SK-N-SH (cell line): Measurements from ENCODE around the gene PRC1. TPM values are rescaled to one million over a fixed set of nuclear protein-coding genes. Genes with fewer than 3 reads are reported as not detected.

Experiments
- CTCF ChIA-PET: fragments of 300-600, 350-600 bp; formaldehyde crosslinking; extraction: SDS; loops from one replicate; lab custom pipeline; 2021; lab: Yijun Ruan, JAX
- POLR2A ChIA-PET: fragments of 350-600 bp; sonication (Branson Sonifier 250); formaldehyde crosslinking; extraction: SDS; loops from one replicate; lab custom pipeline; 2020; ENCODE audit warnings: antibody characterized with exemption, inconsistent platforms; lab: Yijun Ruan, JAX
- DNase-seq: peaks from one replicate; pipeline ENCODE4 v3.0.0; 2012
- H2AFZ ChIP-seq: fragments of 200-600 bp; sonication (generic); 2 replicates; pipeline ENCODE4 v1.8.1; 2016; ENCODE audit warnings: antibody characterized with exemption, mild to moderate bottlenecking, low read depth
- H3F3A ChIP-seq: fragments of 200-600 bp; sonication (generic); replicated peaks from 2 replicates; pipeline ENCODE3; 2016; ENCODE audit warnings: antibody characterized with exemption, mild to moderate bottlenecking; ENCODE audit not compliant: insufficient read depth
- H3K27ac ChIP-seq, 2 experiments: fragments of 200-500 bp in 1 of 2; fragments of 200-600 bp in 1 of 2; sonication (Bioruptor generic) in 1 of 2; sonication (generic), shearing (Covaris generic) in 1 of 2; 2 replicates each; pipeline versions ENCODE4 v1.5.1 to v1.6.1; 2014 to 2016; ENCODE audit warnings: low read depth in 2 of 2, inconsistent platforms in 1 of 2, low read length in 1 of 2, mild to moderate bottlenecking in 1 of 2, mixed read lengths in 1 of 2
- H3K27me3 ChIP-seq: fragments of 200-600 bp; sonication (generic), shearing (Covaris generic); 2 replicates; pipeline ENCODE4 v1.6.1; 2016; ENCODE audit warnings: mixed run types; ENCODE audit not compliant: insufficient read depth
- H3K36me3 ChIP-seq, 2 experiments: fragments of 200-500 bp in 1 of 2; fragments of 200-600 bp in 1 of 2; sonication (Bioruptor generic) in 1 of 2; sonication (generic) in 1 of 2; replicated peaks in 1 of 2; 2 replicates each; pipeline versions ENCODE3 to v1.5.1; 2014 to 2016; ENCODE audit warnings: low read length in 1 of 2, mild to moderate bottlenecking in 1 of 2; ENCODE audit not compliant: insufficient read depth in 2 of 2, control insufficient read depth in 1 of 2
- H3K4me1 ChIP-seq, 2 experiments: fragments of 200-500 bp in 1 of 2; fragments of 200-600 bp in 1 of 2; sonication (Bioruptor generic) in 1 of 2; sonication (generic), shearing (Covaris generic) in 1 of 2; 2 replicates each; pipeline versions ENCODE4 v1.5.1 to v1.6.1; 2014 to 2016; ENCODE audit warnings: low read depth in 1 of 2, low read length in 1 of 2, mixed run types in 1 of 2; ENCODE audit not compliant: insufficient read depth in 2 of 2, control insufficient read depth in 1 of 2
- H3K4me2 ChIP-seq: fragments of 200-600 bp; sonication (generic), shearing (Covaris generic); 2 replicates; pipeline ENCODE4 v1.6.1; 2017; ENCODE audit warnings: mixed run types
- H3K4me3 ChIP-seq, 2 experiments: fragments of 200-500 bp in 1 of 2; fragments of 200-600 bp in 1 of 2; sonication (Bioruptor generic) in 1 of 2; sonication (generic), shearing (Covaris generic) in 1 of 2; 2 replicates each; pipeline versions ENCODE4 v1.5.1 to v1.8.1; 2014 to 2016; ENCODE audit warnings: low read depth in 2 of 2, inconsistent platforms in 1 of 2, low read length in 1 of 2, mild to moderate bottlenecking in 1 of 2, mixed read lengths in 1 of 2, moderate library complexity in 1 of 2
- H3K79me2 ChIP-seq: fragments of 200-600 bp; sonication (generic); 2 replicates; pipeline ENCODE4 v1.8.1; 2017; ENCODE audit warnings: mild to moderate bottlenecking; ENCODE audit not compliant: insufficient read depth
- H3K9ac ChIP-seq: fragments of 200-600 bp; sonication (generic); 2 replicates; pipeline ENCODE4 v1.6.1; 2017; ENCODE audit warnings: mixed run types
- H3K9me2 ChIP-seq: fragments of 200-600 bp; sonication (generic); 2 replicates; pipeline ENCODE4 v1.6.1; 2017; ENCODE audit warnings: mixed run types
- H3K9me3 ChIP-seq: fragments of 200-600 bp; sonication (generic); 2 replicates; pipeline ENCODE4 v1.6.1; 2017; ENCODE audit warnings: mixed run types, mild to moderate bottlenecking, moderate library complexity
- H4K20me1 ChIP-seq: fragments of 200-600 bp; sonication (generic); 2 replicates; pipeline ENCODE4 v1.6.1; 2017; ENCODE audit warnings: mild to moderate bottlenecking, mixed run types; ENCODE audit not compliant: insufficient read depth
- EZH2phosphoT487 ChIP-seq: fragments of 200-600 bp; sonication (generic); IDR thresholded peaks from 2 replicates; pipeline ENCODE4 v1.6.1; 2017; ENCODE audit warnings: low read depth, mixed run types, mild to moderate bottlenecking, antibody characterized with exemption, moderate library complexity, borderline replicate concordance
- FOXM1 ChIP-seq: IDR thresholded peaks from 2 replicates; pipeline ENCODE4 v1.4.0; 2012; ENCODE audit warnings: low read depth, mild to moderate bottlenecking
- GABPA ChIP-seq: IDR thresholded peaks from 2 replicates; pipeline ENCODE4 v1.4.0; 2012; ENCODE audit warnings: low read depth, mild to moderate bottlenecking
- GATA2 ChIP-seq: sonication (generic); formaldehyde crosslinking; IDR thresholded peaks from 2 replicates; pipeline ENCODE4 v1.5.0; 2020; ENCODE audit warnings: mild to moderate bottlenecking, missing genetic modification reagents
- JUND ChIP-seq: IDR thresholded peaks from 2 replicates; pipeline ENCODE4 v1.4.0; 2012
- MXI1 ChIP-seq: IDR thresholded peaks from 2 replicates; pipeline ENCODE4 v1.6.1; 2012; ENCODE audit warnings: mild to moderate bottlenecking, low read depth, low read length, improper control_type of control experiment
- NFIC ChIP-seq: IDR thresholded peaks from 2 replicates; pipeline ENCODE4 v1.4.0; 2012; ENCODE audit warnings: borderline replicate concordance
- POLR2AphosphoS5 ChIP-seq: IDR thresholded peaks from 2 replicates; pipeline ENCODE4 v1.6.1; 2012; ENCODE audit warnings: low read depth, low read length
- RAD21 ChIP-seq: IDR thresholded peaks from 2 replicates; pipeline ENCODE4 v1.6.1; 2012; ENCODE audit warnings: mild to moderate bottlenecking, low read length
- RFX5 ChIP-seq: IDR thresholded peaks from 2 replicates; pipeline ENCODE4 v1.6.1; 2012; ENCODE audit warnings: mild to moderate bottlenecking, improper control_type of control experiment, low read length
- SIN3A ChIP-seq: IDR thresholded peaks from 2 replicates; pipeline ENCODE4 v1.6.1; 2012; ENCODE audit warnings: low read depth, mild to moderate bottlenecking, low read length, moderate library complexity, borderline replicate concordance
- SMC3 ChIP-seq: IDR thresholded peaks from 2 replicates; pipeline ENCODE4 v1.6.1; 2012; ENCODE audit warnings: low read depth, low read length, improper control_type of control experiment
- TAF1 ChIP-seq: IDR thresholded peaks from 2 replicates; pipeline ENCODE4 v1.6.1; 2012; ENCODE audit warnings: low read depth, mild to moderate bottlenecking, low read length, moderate library complexity, borderline replicate concordance
- TCF12 ChIP-seq: IDR thresholded peaks from 2 replicates; pipeline ENCODE4 v1.4.0; 2012
- YY1 ChIP-seq: IDR thresholded peaks from 2 replicates; pipeline ENCODE4 v1.4.0; 2012; ENCODE audit warnings: low read depth, mild to moderate bottlenecking
- WGBS: methylation state at CpG from one replicate; pipeline ENCODE4 v1.1.6; 2017; ENCODE audit warnings: low lambda C conversion rate; 5-methylcytosine and 5-hydroxymethylcytosine counted together
- polyA plus RNA-seq, 3 experiments: library from polyadenylated mRNA; depleted of rRNA; stranded (reverse); fragments of >200 nt; gene quantifications; 2 replicates each; pipeline ENCODE4 v1.2.3, GENCODE V29; 2012
- TF ChIP-seq, protein P1 (sequence below): IDR thresholded peaks from 2 replicates; pipeline ENCODE4 v1.4.0; 2012; ENCODE audit warnings: low read depth
- TF ChIP-seq, protein P2 (sequence below): IDR thresholded peaks from 2 replicates; pipeline ENCODE4 v1.4.0; 2012; ENCODE audit warnings: low read depth, borderline replicate concordance
- TF ChIP-seq, protein P3 (sequence below): fragments of 150-350 bp; IDR thresholded peaks from 2 replicates; pipeline ENCODE4 v1.6.1; 2016; ENCODE audit warnings: mild to moderate bottlenecking, low read depth, low read length
- TF ChIP-seq, protein P4 (sequence below): fragments of 200-600 bp; sonication (generic); IDR thresholded peaks from 2 replicates; pipeline ENCODE4 v1.6.1; 2017; ENCODE audit warnings: antibody characterized with exemption, mild to moderate bottlenecking, moderate library complexity
- TF ChIP-seq, protein P5 (sequence below): IDR thresholded peaks from 2 replicates; pipeline ENCODE4 v1.6.1; 2012; ENCODE audit warnings: mild to moderate bottlenecking, low read depth, low read length, moderate library complexity

Gene PRC1
- polyA plus RNA-seq, 1 of the 3 experiments (the other 2 are of a cell fraction): 125 TPM

DNA sequence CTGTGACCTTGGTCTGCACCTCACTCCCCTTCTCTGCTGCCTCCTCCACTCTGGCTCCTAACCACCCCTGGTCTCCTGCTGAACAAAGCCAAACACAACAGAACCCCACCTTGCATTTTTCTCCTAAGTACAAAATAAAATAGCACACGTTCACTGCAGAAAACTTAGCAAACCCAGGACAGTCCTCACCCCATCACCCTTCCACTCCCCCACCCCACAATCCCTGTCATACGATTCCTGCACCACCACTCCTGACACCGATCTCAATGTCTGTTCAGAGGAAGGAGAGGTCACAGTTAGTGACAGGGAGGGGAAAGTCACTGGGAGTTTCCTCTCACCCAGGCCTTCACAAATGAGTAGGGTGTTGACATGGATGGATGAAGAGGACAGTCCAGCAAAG is 23.8 kb upstream of the PRC1 start:
- Histone ChIP-seq H3K4me2 (no peak overlapping the region), H3K9ac (no peak overlapping the region), H3K27me3 (no peaks in the 10 kb centered on the region), H3K9me2 (no peaks in the 10 kb centered on the region), H2AFZ (no peak overlapping the region), H3K4me3 (no peak overlapping the region), H3K36me3 (peaks cover 18 to 20% of the 10 kb centered on the region in 2 experiments), H3K9me3 (no peaks in the 10 kb centered on the region), H3K79me2 (peaks cover 64% of the 10 kb centered on the region), H3K4me1 (peaks cover 4 to 9% of the 10 kb centered on the region in 2 experiments; a peak in 3 of 4 replicates), H3K27ac (no peak overlapping the region), H4K20me1 (no peaks in the 10 kb centered on the region), H3F3A (peaks cover 5% of the 10 kb centered on the region)
- ChIA-PET CTCF (interaction anchor here (0.8 to 3.1 kb wide), 2 partner anchors 32 to 85 kb away, joined by 4 to 12 read pairs; partner anchors contain the start of gene HDDC3), POLR2A (no interaction called here)
- WGBS: 91% methylated on average over 3 of the region's 3 CpGs
- TF ChIP-seq FOXM1: no peak
- no peak for TF ChIP-seq SIN3A
- TF ChIP-seq RFX5: no peak
- no peak for TF ChIP-seq POLR2AphosphoS5
- TF ChIP-seq EZH2phosphoT487: no peak
- no peak for TF ChIP-seq MXI1
- TF ChIP-seq GABPA: no peak
- no peak for DNase-seq

DNA sequence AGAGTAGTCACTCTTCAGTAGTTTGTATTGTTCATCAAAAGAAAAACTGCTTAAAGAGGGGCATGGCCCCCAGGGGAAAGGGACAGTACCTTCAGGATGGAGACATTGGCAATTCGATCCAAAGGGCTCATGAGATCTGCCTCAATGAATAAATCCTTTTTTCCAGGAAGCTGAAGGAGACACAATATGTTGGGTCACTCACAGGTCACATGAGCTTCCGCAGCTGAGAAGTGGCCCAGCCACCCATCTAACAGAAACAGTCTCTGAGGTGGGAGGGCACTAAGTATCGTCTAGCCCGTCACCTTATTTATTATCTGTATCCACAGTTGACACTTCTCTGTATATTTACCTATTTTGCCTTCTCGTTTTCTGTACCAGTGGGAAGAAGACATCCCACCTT is 23.4 kb upstream of the PRC1 start:
- H3K27me3 ChIP-seq: no peaks in the 10 kb centered on the region
- no peak overlapping the region for H2AFZ ChIP-seq
- H3K79me2 ChIP-seq: peaks cover 64% of the 10 kb centered on the region
- no peak overlapping the region for H3K4me2 ChIP-seq
- no peak for DNase-seq
- peaks cover 19 to 25% of the 10 kb centered on the region in 2 experiments for H3K36me3 ChIP-seq
- peaks cover 5% of the 10 kb centered on the region for H3F3A ChIP-seq
- H3K4me3 ChIP-seq: no peak overlapping the region
- no peaks in the 10 kb centered on the region for H3K9me3 ChIP-seq
- no peaks in the 10 kb centered on the region for H4K20me1 ChIP-seq
- ChIA-PET CTCF (interaction anchor here (0.8 to 3.1 kb wide), 2 partner anchors 32 to 84 kb away, joined by 4 to 12 read pairs; partner anchors contain the start of gene HDDC3), POLR2A (no interaction called here)
- 90% methylated on average over 5 of the region's 5 CpGs for WGBS
- H3K27ac ChIP-seq: no peak overlapping the region
- peaks cover 4 to 6% of the 10 kb centered on the region in 2 experiments; a peak in 3 of 4 replicates for H3K4me1 ChIP-seq
- no peaks in the 10 kb centered on the region for H3K9me2 ChIP-seq
- no peak overlapping the region for H3K9ac ChIP-seq
- TF ChIP-seq, protein P1, sequence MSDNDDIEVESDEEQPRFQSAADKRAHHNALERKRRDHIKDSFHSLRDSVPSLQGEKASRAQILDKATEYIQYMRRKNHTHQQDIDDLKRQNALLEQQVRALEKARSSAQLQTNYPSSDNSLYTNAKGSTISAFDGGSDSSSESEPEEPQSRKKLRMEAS: no peak
- TF ChIP-seq GATA2 (CRISPR knock-in tag) (no peak), TCF12 (no peak), EZH2phosphoT487 (no peak), NFIC (no peak), TAF1 (no peak), YY1 (no peak), SMC3 (no peak), JUND (no peak), RAD21 (no peak), SIN3A (no peak)
- TF ChIP-seq, protein P2, sequence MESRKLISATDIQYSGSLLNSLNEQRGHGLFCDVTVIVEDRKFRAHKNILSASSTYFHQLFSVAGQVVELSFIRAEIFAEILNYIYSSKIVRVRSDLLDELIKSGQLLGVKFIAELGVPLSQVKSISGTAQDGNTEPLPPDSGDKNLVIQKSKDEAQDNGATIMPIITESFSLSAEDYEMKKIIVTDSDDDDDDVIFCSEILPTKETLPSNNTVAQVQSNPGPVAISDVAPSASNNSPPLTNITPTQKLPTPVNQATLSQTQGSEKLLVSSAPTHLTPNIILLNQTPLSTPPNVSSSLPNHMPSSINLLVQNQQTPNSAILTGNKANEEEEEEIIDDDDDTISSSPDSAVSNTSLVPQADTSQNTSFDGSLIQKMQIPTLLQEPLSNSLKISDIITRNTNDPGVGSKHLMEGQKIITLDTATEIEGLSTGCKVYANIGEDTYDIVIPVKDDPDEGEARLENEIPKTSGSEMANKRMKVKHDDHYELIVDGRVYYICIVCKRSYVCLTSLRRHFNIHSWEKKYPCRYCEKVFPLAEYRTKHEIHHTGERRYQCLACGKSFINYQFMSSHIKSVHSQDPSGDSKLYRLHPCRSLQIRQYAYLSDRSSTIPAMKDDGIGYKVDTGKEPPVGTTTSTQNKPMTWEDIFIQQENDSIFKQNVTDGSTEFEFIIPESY: no peak
- TF ChIP-seq, protein P3, sequence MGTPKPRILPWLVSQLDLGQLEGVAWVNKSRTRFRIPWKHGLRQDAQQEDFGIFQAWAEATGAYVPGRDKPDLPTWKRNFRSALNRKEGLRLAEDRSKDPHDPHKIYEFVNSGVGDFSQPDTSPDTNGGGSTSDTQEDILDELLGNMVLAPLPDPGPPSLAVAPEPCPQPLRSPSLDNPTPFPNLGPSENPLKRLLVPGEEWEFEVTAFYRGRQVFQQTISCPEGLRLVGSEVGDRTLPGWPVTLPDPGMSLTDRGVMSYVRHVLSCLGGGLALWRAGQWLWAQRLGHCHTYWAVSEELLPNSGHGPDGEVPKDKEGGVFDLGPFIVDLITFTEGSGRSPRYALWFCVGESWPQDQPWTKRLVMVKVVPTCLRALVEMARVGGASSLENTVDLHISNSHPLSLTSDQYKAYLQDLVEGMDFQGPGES: no peak
- TF ChIP-seq, protein P4, sequence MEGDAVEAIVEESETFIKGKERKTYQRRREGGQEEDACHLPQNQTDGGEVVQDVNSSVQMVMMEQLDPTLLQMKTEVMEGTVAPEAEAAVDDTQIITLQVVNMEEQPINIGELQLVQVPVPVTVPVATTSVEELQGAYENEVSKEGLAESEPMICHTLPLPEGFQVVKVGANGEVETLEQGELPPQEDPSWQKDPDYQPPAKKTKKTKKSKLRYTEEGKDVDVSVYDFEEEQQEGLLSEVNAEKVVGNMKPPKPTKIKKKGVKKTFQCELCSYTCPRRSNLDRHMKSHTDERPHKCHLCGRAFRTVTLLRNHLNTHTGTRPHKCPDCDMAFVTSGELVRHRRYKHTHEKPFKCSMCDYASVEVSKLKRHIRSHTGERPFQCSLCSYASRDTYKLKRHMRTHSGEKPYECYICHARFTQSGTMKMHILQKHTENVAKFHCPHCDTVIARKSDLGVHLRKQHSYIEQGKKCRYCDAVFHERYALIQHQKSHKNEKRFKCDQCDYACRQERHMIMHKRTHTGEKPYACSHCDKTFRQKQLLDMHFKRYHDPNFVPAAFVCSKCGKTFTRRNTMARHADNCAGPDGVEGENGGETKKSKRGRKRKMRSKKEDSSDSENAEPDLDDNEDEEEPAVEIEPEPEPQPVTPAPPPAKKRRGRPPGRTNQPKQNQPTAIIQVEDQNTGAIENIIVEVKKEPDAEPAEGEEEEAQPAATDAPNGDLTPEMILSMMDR: no peak
- TF ChIP-seq, protein P5, sequence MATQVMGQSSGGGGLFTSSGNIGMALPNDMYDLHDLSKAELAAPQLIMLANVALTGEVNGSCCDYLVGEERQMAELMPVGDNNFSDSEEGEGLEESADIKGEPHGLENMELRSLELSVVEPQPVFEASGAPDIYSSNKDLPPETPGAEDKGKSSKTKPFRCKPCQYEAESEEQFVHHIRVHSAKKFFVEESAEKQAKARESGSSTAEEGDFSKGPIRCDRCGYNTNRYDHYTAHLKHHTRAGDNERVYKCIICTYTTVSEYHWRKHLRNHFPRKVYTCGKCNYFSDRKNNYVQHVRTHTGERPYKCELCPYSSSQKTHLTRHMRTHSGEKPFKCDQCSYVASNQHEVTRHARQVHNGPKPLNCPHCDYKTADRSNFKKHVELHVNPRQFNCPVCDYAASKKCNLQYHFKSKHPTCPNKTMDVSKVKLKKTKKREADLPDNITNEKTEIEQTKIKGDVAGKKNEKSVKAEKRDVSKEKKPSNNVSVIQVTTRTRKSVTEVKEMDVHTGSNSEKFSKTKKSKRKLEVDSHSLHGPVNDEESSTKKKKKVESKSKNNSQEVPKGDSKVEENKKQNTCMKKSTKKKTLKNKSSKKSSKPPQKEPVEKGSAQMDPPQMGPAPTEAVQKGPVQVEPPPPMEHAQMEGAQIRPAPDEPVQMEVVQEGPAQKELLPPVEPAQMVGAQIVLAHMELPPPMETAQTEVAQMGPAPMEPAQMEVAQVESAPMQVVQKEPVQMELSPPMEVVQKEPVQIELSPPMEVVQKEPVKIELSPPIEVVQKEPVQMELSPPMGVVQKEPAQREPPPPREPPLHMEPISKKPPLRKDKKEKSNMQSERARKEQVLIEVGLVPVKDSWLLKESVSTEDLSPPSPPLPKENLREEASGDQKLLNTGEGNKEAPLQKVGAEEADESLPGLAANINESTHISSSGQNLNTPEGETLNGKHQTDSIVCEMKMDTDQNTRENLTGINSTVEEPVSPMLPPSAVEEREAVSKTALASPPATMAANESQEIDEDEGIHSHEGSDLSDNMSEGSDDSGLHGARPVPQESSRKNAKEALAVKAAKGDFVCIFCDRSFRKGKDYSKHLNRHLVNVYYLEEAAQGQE: no peak
